ENCODE data around the gene RNASE7.

DNA sequence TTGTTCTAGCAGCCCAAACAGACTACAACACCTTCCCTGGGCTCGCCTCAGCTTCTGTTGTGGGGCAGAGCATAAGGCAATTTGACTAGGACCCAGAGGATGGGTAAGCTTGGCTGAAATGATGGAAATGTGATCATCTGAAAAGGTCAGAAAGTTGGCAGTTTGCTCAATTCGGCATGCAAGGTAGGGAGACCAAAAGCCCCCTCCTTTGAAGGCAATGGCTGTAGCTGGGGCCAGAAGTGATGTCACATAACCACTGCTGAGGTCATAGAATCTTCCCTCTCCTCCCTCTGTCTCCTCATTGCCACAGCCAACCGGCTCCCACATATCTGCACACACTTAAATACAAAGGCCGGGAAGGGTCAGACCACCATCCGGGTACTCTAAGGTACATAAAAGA is 12.2 kb upstream of the RNASE7 start, which contains the start of gene TPPP2:
- TF ChIP-seq, protein P1, sequence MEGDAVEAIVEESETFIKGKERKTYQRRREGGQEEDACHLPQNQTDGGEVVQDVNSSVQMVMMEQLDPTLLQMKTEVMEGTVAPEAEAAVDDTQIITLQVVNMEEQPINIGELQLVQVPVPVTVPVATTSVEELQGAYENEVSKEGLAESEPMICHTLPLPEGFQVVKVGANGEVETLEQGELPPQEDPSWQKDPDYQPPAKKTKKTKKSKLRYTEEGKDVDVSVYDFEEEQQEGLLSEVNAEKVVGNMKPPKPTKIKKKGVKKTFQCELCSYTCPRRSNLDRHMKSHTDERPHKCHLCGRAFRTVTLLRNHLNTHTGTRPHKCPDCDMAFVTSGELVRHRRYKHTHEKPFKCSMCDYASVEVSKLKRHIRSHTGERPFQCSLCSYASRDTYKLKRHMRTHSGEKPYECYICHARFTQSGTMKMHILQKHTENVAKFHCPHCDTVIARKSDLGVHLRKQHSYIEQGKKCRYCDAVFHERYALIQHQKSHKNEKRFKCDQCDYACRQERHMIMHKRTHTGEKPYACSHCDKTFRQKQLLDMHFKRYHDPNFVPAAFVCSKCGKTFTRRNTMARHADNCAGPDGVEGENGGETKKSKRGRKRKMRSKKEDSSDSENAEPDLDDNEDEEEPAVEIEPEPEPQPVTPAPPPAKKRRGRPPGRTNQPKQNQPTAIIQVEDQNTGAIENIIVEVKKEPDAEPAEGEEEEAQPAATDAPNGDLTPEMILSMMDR (IDR thresholded peaks at IDR 0.05; ENCODE audit: low read depth, low read length, poor library complexity, severe bottlenecking), result no peak
- no peak for TF ChIP-seq EZH2phosphoT487 (IDR thresholded peaks at IDR 0.05; ENCODE audit: borderline replicate concordance, low read length)

All from DOHH2 (cell line).